Loucy (cell line): Measurements from ENCODE around the gene ZNF783.

ENCODE experiments used
- CTCF ChIP-seq: fragments of 200-600 bp; sonication (generic); conservative IDR thresholded peaks from 2 replicates; pipeline ENCODE4 v1.5.1; 2014; ENCODE audit warnings: mild to moderate bottlenecking, antibody characterized with exemption, low read length
- EZH2phosphoT487 ChIP-seq: fragments of 200-600 bp; IDR thresholded peaks from 2 replicates; pipeline ENCODE4 v1.6.1; 2018; ENCODE audit warnings: antibody characterized with exemption, mild to moderate bottlenecking, moderate library complexity, borderline replicate concordance

GRCh38 chr7:149304006-149304405, 42.0 kb downstream of the ZNF783 start:
- TF ChIP-seq CTCF: no peak
- TF ChIP-seq EZH2phosphoT487: no peak
